ENCODE data around the gene FRZB.

FRZB gene

GRCh38 chr2:182784058-182784706 lies 82.3 kb downstream of the FRZB start:
- DNase-seq: no peak

Measured in effector CD8-positive, alpha-beta T cell (primary cell).